GM18907 (cell line): Measurements from ENCODE around the gene ISG20L2.

Source experiments
- ATAC-seq: cut with Tn5 transposase; IDR thresholded peaks from one replicate; pipeline ENCODE4 v1.9.1; 2021; ENCODE audit warnings: mild to moderate bottlenecking, moderate library complexity; ENCODE audit not compliant: unreplicated experiment

Gene ISG20L2

GRCh38 chr1:156707417-156708217 is 20.9 kb downstream of the ISG20L2 start:
- ATAC-seq = no peak

GRCh38 chr1:156706657-156707416 is 21.7 kb downstream of the ISG20L2 start:
- no peak for ATAC-seq

GRCh38 chr1:156705918-156706656 is 22.5 kb downstream of the ISG20L2 start:
- ATAC-seq = no peak

- no peak for ATAC-seq
These were observed 23.1 kb downstream of the ISG20L2 start, which contains the start of gene CRABP2 for GRCh38 chr1:156705321-156705917. CRABP2 (minus strand) TSS chr1:156705583; CDS start chr1:156705446, 137 bp downstream.

GRCh38 chr1:156704930-156705320 is 23.6 kb downstream of the ISG20L2 start:
- ATAC-seq = no peak

- no peak for ATAC-seq
These were observed 24.3 kb downstream of the ISG20L2 start for GRCh38 chr1:156704166-156704711.

- ATAC-seq = no peak
These were observed 24.8 kb downstream of the ISG20L2 start for GRCh38 chr1:156703741-156704140.

GRCh38 chr1:156703336-156703735 is 25.2 kb downstream of the ISG20L2 start:
- ATAC-seq = no peak

GRCh38 chr1:156700736-156701531 is 27.6 kb downstream of the ISG20L2 start:
- no peak for ATAC-seq

GRCh38 chr1:156698995-156699394 is 29.6 kb downstream of the ISG20L2 start:
- ATAC-seq = no peak

GRCh38 chr1:156697481-156697880 is 31.1 kb downstream of the ISG20L2 start:
- no peak for ATAC-seq

GRCh38 chr1:156696755-156697154 is 31.8 kb downstream of the ISG20L2 start:
- no peak for ATAC-seq

GRCh38 chr1:156694690-156694962 is 33.9 kb downstream of the ISG20L2 start:
- no peak for ATAC-seq

- no peak for ATAC-seq
These were observed 34.5 kb downstream of the ISG20L2 start for GRCh38 chr1:156693848-156694689.

GRCh38 chr1:156692925-156693847 is 35.4 kb downstream of the ISG20L2 start:
- ATAC-seq = no peak

GRCh38 chr1:156692441-156692924 is 36.1 kb downstream of the ISG20L2 start:
- no peak for ATAC-seq

- ATAC-seq = no peak
These were observed 36.7 kb downstream of the ISG20L2 start for GRCh38 chr1:156691665-156692440.
